Lung (tissue), 12 donors: Measurements from ENCODE around the gene ASPSCR1. TPM values are rescaled to one million over a fixed set of nuclear protein-coding genes. Genes with fewer than 3 reads are reported as not detected.
"Not testable (repeated sequence)": the region's sequence is repeated elsewhere in the genome, so short reads cannot be mapped to it uniquely, and the experiment has no call there.

ENCODE experiments used
- ATAC-seq: fragments of 200-7000 bp; cut with Tn5 transposase; one replicate; pipeline ENCODE4 v1.9.1; 2020; ENCODE audit warnings: moderate number of reproducible peaks; ENCODE audit not compliant: insufficient read depth, low FRiP score
- DNase-seq, 3 donors: peaks; one replicate each; pipeline ENCODE4 v3.0.0-alpha.2; 2013 to 2017
- H3K27ac ChIP-seq, 2 donors: one replicate each; pipeline ENCODE4 v1.5.1; 2013; ENCODE audit warnings: mild to moderate bottlenecking in 2 of 2, moderate library complexity in 2 of 2, control low read depth in 1 of 2, inconsistent platforms in 1 of 2, low read depth in 1 of 2, low read length in 1 of 2
- H3K27me3 ChIP-seq, 3 donors: one replicate each; pipeline ENCODE4 v1.5.1; 2013; ENCODE audit warnings: low read length in 2 of 3; ENCODE audit not compliant: control insufficient read depth in 3 of 3, insufficient read depth in 3 of 3
- H3K36me3 ChIP-seq, 4 donors: one replicate each; pipeline ENCODE4 v1.5.1; 2013; ENCODE audit warnings: low read length in 4 of 4, mild to moderate bottlenecking in 1 of 4, moderate library complexity in 1 of 4; ENCODE audit not compliant: control insufficient read depth in 4 of 4, insufficient read depth in 4 of 4
- H3K4me1 ChIP-seq, 5 donors: one replicate each; pipeline ENCODE4 v1.5.1; 2013; ENCODE audit warnings: low read length in 5 of 5, mild to moderate bottlenecking in 2 of 5, moderate library complexity in 1 of 5; ENCODE audit not compliant: control insufficient read depth in 5 of 5, insufficient read depth in 5 of 5
- H3K4me3 ChIP-seq: one replicate; pipeline ENCODE4 v1.5.1; 2013; ENCODE audit warnings: mild to moderate bottlenecking, control low read depth, moderate library complexity
- H3K9ac ChIP-seq, 2 donors: one replicate each; pipeline ENCODE4 v1.5.1; 2013; ENCODE audit warnings: low read length in 2 of 2, control low read depth in 1 of 2; ENCODE audit not compliant: insufficient read depth in 1 of 2
- H3K9me3 ChIP-seq, 4 donors: one replicate each; pipeline ENCODE4 v1.5.1; 2013; ENCODE audit warnings: low read length in 3 of 4, mild to moderate bottlenecking in 1 of 4, moderate library complexity in 1 of 4; ENCODE audit not compliant: control insufficient read depth in 4 of 4, insufficient read depth in 3 of 4
- WGBS, 2 donors: extraction: QIAGEN DNeasy Blood & Tissue Kit; methylation state at CpG; one replicate each; pipeline ENCODE4 v1.1.7; 2013; 5-methylcytosine and 5-hydroxymethylcytosine counted together
- polyA plus RNA-seq, 2 donors: library from polyadenylated mRNA; stranded (reverse); fragments of 200-250 nt; gene quantifications; one replicate each; pipeline ENCODE4 v1.2.1, GENCODE V29; 2013
- total RNA-seq, 2 donors: library from RNA; depleted of rRNA in 1 of 2; stranded (reverse); fragments of >200 nt in 1 of 2; gene quantifications; one replicate each; pipeline ENCODE4 v1.2.1, GENCODE V29; 2014 to 2021
- TF ChIP-seq, protein P1 (sequence below): IDR thresholded peaks from 2 replicates; pipeline ENCODE4 v1.5.1; 2012; ENCODE audit warnings: mild to moderate bottlenecking; ENCODE audit errors: control extremely low read depth, extremely low read depth
- donor health status: control.
- donor health status: control.
- donor health status: Bipolar disorder and iron deficiency.
- donor health status: healthy.
- donor health status: DM: yes; HTN: yes; CAD: no.

The ASPSCR1 gene
- total and polyA plus RNA-seq, 4 donors = 22.9 to 68.6 (median 42.4) TPM

DNA sequence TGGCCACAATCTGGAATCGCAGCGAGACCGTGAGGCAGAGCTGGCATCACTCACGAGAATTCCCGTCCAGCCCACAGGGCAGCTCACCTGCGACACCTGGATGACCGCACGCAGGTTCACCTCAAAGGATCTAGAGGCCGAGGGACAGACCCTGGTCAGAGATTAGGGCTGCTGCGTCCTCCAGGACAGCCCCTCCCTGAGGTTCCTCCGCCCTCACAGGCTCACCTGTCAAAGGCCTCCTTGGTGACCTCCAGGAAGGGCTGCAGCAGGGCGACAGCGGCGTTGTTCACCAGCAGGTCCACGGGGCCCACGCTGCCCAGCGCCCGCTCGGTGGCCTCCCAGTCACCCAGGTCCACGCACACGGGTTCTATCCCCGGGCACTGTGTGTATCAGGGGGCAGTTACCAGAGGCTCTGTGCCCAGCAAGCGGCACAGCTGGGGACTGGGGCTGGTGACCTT, 59.2 kb downstream of the ASPSCR1 start:
- Histone ChIP-seq H3K9me3 (no peaks in the 10 kb centered on the region), H3K9ac (peak overlapping the region; percentile 56 to 63), H3K4me1 (peaks cover 0 to 13% (median 9%) of the 10 kb centered on the region in 5 donors), H3K4me3 (peak overlapping the region; percentile 56), H3K27me3 (no peaks in the 10 kb centered on the region), H3K27ac (peak overlapping the region; percentile 97 to 98), H3K36me3 (peaks cover 0 to 4% (median 0%) of the 10 kb centered on the region in 4 donors)
- ATAC-seq (no peak), DNase-seq (no peak)
- WGBS, 2 donors = 34 to 43% methylated on average over 23 of the region's 23 CpGs
- TF ChIP-seq, protein P1, sequence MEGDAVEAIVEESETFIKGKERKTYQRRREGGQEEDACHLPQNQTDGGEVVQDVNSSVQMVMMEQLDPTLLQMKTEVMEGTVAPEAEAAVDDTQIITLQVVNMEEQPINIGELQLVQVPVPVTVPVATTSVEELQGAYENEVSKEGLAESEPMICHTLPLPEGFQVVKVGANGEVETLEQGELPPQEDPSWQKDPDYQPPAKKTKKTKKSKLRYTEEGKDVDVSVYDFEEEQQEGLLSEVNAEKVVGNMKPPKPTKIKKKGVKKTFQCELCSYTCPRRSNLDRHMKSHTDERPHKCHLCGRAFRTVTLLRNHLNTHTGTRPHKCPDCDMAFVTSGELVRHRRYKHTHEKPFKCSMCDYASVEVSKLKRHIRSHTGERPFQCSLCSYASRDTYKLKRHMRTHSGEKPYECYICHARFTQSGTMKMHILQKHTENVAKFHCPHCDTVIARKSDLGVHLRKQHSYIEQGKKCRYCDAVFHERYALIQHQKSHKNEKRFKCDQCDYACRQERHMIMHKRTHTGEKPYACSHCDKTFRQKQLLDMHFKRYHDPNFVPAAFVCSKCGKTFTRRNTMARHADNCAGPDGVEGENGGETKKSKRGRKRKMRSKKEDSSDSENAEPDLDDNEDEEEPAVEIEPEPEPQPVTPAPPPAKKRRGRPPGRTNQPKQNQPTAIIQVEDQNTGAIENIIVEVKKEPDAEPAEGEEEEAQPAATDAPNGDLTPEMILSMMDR = no peak

DNA sequence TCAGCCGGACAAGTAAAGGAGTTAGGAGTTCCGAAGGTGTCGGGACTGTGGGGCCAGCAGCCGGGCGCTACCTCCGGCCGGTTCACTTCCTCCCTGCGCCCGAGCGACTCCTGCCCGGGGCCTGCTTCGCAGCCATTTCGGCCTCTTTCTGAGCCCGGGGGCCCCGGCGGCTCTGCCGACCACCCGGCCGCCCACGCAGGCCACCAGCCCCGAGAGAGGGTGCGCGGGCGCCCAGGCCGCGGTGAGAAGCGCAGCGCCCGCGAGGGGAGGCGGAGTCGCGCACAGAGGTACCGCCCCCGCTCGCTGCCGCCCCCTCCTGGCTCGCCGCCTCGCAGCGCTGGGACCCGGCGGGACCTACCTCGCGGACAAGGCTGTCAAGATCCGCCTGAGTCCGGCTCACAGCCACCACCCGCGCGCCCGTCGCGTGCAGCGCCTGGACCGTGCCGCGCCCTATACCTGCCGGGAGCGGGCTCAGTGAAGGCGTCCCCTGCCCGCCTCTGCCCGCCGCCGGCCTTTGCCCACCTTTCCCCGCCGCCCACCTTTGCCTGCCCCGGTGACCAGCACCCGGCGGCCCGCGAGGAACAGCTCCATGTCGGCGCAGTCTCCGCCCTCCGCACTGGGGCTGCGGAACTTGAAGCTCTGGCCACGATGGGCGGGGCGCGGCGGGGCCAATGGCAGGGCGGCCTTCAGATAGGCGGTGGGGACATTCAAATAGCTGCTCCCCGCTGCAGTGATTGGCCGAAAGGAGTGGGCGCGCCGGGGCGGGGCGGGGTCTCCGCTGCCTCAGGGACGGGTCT, 59.9 kb downstream of the ASPSCR1 start, which contains the start of gene DCXR:
Gene DCXR, minus strand, starts transcription at position 606 of the 797 bp plus-strand sequence. Its CDS starts 15 bp downstream, at position 591.
- Histone ChIP-seq H3K9me3 (no peaks in the 10 kb centered on the region), H3K27ac (peak within 1 kb of the TSS; percentile 97 to 98)

DNA sequence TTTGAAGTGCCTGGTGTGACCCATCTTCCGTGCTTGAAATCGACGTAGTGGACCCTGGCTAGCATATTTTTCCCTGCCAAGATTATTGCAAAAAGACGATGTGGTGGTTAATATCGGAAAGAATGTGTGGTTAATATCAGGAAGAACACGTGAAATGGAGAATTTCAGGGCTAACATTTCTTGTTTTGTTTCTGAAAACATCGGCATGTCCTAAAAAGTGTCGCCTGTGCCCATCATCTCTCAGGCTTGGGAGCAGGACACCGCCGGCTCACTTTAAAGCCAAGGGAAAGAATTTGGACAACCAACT, 60.4 kb downstream of the ASPSCR1 start:
- Histone ChIP-seq H3K9me3 (no peaks in the 10 kb centered on the region), H3K27me3 (no peaks in the 10 kb centered on the region), H3K36me3 (peaks cover 0 to 4% (median 0%) of the 10 kb centered on the region in 4 donors), H3K27ac (peak overlapping the region; percentile 72 to 97), H3K9ac (no peak overlapping the region), H3K4me3 (no peak overlapping the region), H3K4me1 (peaks cover 0 to 13% (median 9%) of the 10 kb centered on the region in 5 donors)
- ATAC-seq = no peak
- DNase-seq = no peak
- TF ChIP-seq, protein P1 = no peak
- 4 to 6% methylated on average over 10 of the region's 10 CpGs for WGBS, 2 donors

More for the DNA sequence above, 59.9 kb downstream of the ASPSCR1 start, which contains the start of gene DCXR:
- Histone ChIP-seq H3K36me3 (peaks cover 0 to 4% (median 0%) of the 10 kb centered on the region in 4 donors), H3K4me1 (peaks cover 0 to 13% (median 9%) of the 10 kb centered on the region in 5 donors), H3K4me3 (peak within 1 kb of the TSS; percentile 56), H3K9ac (peak within 1 kb of the TSS; percentile 56 to 63), H3K27me3 (no peaks in the 10 kb centered on the region)
- ATAC-seq = peak; percentile 95
- TF ChIP-seq, protein P1 = peak; percentile 59
- DNase-seq = peak; percentile 97 to 98 (median 97)
- WGBS, 2 donors = 1% methylated on average over 77 to 92 of the region's 92 CpGs

DNA sequence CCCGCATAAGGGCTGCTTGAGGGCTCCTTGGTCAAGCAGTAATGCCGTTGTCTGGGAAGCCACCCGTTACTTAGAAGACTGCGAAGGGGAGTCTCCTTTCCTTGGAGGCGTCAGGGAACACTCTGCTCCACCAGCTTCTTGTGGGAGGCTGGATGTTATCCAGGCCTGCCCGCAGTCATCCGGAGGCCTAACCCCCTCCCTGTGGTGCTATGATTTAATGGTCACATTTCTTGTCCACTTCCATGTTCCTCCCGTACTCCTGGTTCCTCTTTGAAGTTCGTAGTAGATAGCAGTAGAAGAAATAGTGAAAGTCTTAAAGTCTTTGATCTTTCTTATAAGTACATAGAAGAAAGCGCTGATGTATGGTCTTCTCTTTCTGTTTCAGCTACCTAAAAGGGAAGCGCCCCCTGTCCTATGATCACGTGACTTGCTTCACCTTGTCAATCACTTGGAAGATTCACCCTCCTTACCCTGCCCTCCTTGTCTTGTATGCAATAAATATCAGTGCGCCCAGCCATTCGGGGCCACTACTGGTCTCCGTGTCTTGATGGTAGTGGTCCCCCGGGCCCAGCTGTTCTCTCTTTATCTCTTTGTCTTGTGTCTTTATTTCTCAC, 61.5 kb downstream of the ASPSCR1 start:
- H3K36me3 ChIP-seq, H3K27me3 ChIP-seq, H3K4me3 ChIP-seq, H3K9ac ChIP-seq, H3K9me3 ChIP-seq, H3K27ac ChIP-seq, DNase-seq, ATAC-seq: not testable (repeated sequence)
- H3K4me1 ChIP-seq = peaks cover 0 to 13% (median 9%) of the 10 kb centered on the region in 5 donors
- 83 to 84% methylated on average over 16 of the region's 16 CpGs for WGBS, 2 donors
